H1 (cell line): ENCODE data around the gene CDON. TPM values are rescaled to one million over a fixed set of nuclear protein-coding genes. Genes with fewer than 3 reads are reported as not detected.

Source experiments
- CTCF ChIA-PET: fragments of 300-600 bp; sonication (Branson Sonifier 250); formaldehyde crosslinking; loops from one replicate; lab custom pipeline; 2021; ENCODE audit not compliant: partially characterized antibody; lab: Charles Lee
- POLR2A ChIA-PET: fragments of 300-600 bp; sonication (Branson Sonifier 250); formaldehyde crosslinking; loops from one replicate; lab custom pipeline; 2021; ENCODE audit warnings: inconsistent platforms; ENCODE audit not compliant: partially characterized antibody; lab: Charles Lee
- DNase-seq, 2 experiments: peaks; one replicate each; pipeline versions ENCODE4 v3.0.0 to v3.0.0-alpha.2; 2010 to 2022; ENCODE audit warnings: low spot score in 2 of 2, low read depth in 1 of 2, mixed read lengths in 1 of 2
- FAIRE-seq: peaks from 2 replicates; lab custom pipeline; 2011; peaks lifted over from hg19 to GRCh38; lab: Jason Lieb, UNC
- H2AFZ ChIP-seq: 2 replicates; pipeline ENCODE4 v1.8.1; 2012; ENCODE audit warnings: low read length, inconsistent platforms
- H2AK5ac ChIP-seq: 2 replicates; pipeline ENCODE4 v1.6.1; 2013; ENCODE audit warnings: low read depth, low read length
- H2BK120ac ChIP-seq: replicated peaks from 2 replicates; pipeline ENCODE3; 2013; ENCODE audit warnings: low read depth, low read length, inconsistent platforms
- H2BK12ac ChIP-seq: 2 replicates; pipeline ENCODE4 v1.6.1; 2013; ENCODE audit warnings: low read depth, low read length
- H2BK15ac ChIP-seq: 2 replicates; pipeline ENCODE4 v1.6.1; 2013; ENCODE audit warnings: low read length
- H2BK20ac ChIP-seq: 2 replicates; pipeline ENCODE4 v1.6.1; 2013; ENCODE audit warnings: low read length
- H2BK5ac ChIP-seq: 2 replicates; pipeline ENCODE4 v1.6.1; 2013; ENCODE audit warnings: low read depth, low read length
- H3K14ac ChIP-seq: 2 replicates; pipeline ENCODE4 v1.6.1; 2013; ENCODE audit warnings: inconsistent platforms; ENCODE audit not compliant: insufficient read length
- H3K18ac ChIP-seq: 2 replicates; pipeline ENCODE4 v1.6.1; 2013; ENCODE audit warnings: low read length; ENCODE audit errors: extremely low read depth
- H3K23ac ChIP-seq: 2 replicates; pipeline ENCODE4 v1.6.1; 2013; ENCODE audit warnings: inconsistent platforms; ENCODE audit not compliant: insufficient read length
- H3K23me2 ChIP-seq: 2 replicates; pipeline ENCODE4 v1.6.1; 2013; ENCODE audit warnings: low read depth, low read length
- H3K27ac ChIP-seq: 2 replicates; pipeline ENCODE4 v1.6.1; 2011; ENCODE audit warnings: low read depth, low read length, inconsistent platforms
- H3K27me3 ChIP-seq, 4 experiments: replicated peaks in 1 of 4; 1 replicate in 1 of 4; 2 replicates in 3 of 4; pipeline versions ENCODE4 v1.6.1 to v1.8.1; 2011 to 2013; ENCODE audit warnings: low read length in 3 of 4, mild to moderate bottlenecking in 3 of 4, inconsistent platforms in 2 of 4, mixed read lengths in 2 of 4, moderate library complexity in 1 of 4; ENCODE audit not compliant: control insufficient read depth in 3 of 4, insufficient read depth in 3 of 4; ENCODE audit errors: extremely low read depth in 1 of 4
- H3K36me3 ChIP-seq, 4 experiments: 2 replicates each; pipeline versions ENCODE4 v1.6.1 to v1.8.1; 2011 to 2013; ENCODE audit warnings: mild to moderate bottlenecking in 4 of 4, low read length in 3 of 4, moderate library complexity in 2 of 4, control low read depth in 1 of 4, inconsistent platforms in 1 of 4; ENCODE audit not compliant: insufficient read depth in 4 of 4, control insufficient read depth in 2 of 4
- H3K4ac ChIP-seq: replicated peaks from 2 replicates; pipeline ENCODE3; 2013; ENCODE audit warnings: low read length, low read depth, mixed read lengths, inconsistent platforms; ENCODE audit not compliant: insufficient read length
- H3K4me1 ChIP-seq, 4 experiments: replicated peaks in 1 of 4; 1 replicate in 1 of 4; 2 replicates in 3 of 4; pipeline versions ENCODE4 v1.6.1 to v1.8.1; 2011 to 2013; ENCODE audit warnings: low read length in 3 of 4, inconsistent platforms in 2 of 4, mixed read lengths in 1 of 4; ENCODE audit not compliant: insufficient read depth in 4 of 4, control insufficient read depth in 3 of 4
- H3K4me2 ChIP-seq, 2 experiments: 2 replicates each; pipeline versions ENCODE4 v1.6.1 to v1.8.1; 2011 to 2013; ENCODE audit warnings: low read depth in 2 of 2, low read length in 2 of 2, control low read depth in 1 of 2, inconsistent platforms in 1 of 2, mild to moderate bottlenecking in 1 of 2; ENCODE audit not compliant: insufficient read depth in 1 of 2
- H3K4me3 ChIP-seq, 4 experiments: fragments of 200-600, 300-600 bp in 1 of 4; sonication (generic), shearing (Covaris generic), sonication (Bioruptor Twin) in 1 of 4; 2 replicates each; pipeline versions ENCODE4 v1.5.1 to v1.8.1; 2011 to 2016; ENCODE audit warnings: low read length in 4 of 4, low read depth in 3 of 4, control low read depth in 2 of 4, inconsistent platforms in 2 of 4, mild to moderate bottlenecking in 2 of 4, mixed read lengths in 1 of 4, moderate library complexity in 1 of 4; ENCODE audit not compliant: insufficient read depth in 2 of 4; ENCODE audit errors: extremely low read depth in 1 of 4
- H3K56ac ChIP-seq: replicated peaks from 2 replicates; pipeline ENCODE3; 2013; ENCODE audit warnings: low read depth, mild to moderate bottlenecking, mixed read lengths, low read length, inconsistent platforms; ENCODE audit not compliant: insufficient read length
- H3K79me1 ChIP-seq: 2 replicates; pipeline ENCODE4 v1.6.1; 2013; ENCODE audit warnings: low read depth, low read length, control low read depth
- H3K79me2 ChIP-seq, 2 experiments: 2 replicates each; pipeline versions ENCODE4 v1.6.1 to v1.8.1; 2012 to 2013; ENCODE audit warnings: low read length in 2 of 2, mild to moderate bottlenecking in 2 of 2, inconsistent platforms in 1 of 2; ENCODE audit not compliant: insufficient read depth in 2 of 2, control insufficient read depth in 1 of 2
- H3K9ac ChIP-seq, 4 experiments: replicated peaks in 1 of 4; 1 replicate in 1 of 4; 2 replicates in 3 of 4; pipeline versions ENCODE4 v1.6.1 to v1.8.1; 2011 to 2013; ENCODE audit warnings: low read depth in 3 of 4, low read length in 3 of 4, control low read depth in 2 of 4, mild to moderate bottlenecking in 2 of 4, moderate library complexity in 2 of 4, inconsistent platforms in 1 of 4; ENCODE audit errors: extremely low read depth in 1 of 4
- H3K9me3 ChIP-seq, 2 experiments: 2 replicates each; pipeline versions ENCODE4 v1.6.1 to v1.8.1; 2012 to 2013; ENCODE audit warnings: mild to moderate bottlenecking in 2 of 2, moderate library complexity in 2 of 2, control low read depth in 1 of 2, inconsistent platforms in 1 of 2, low read depth in 1 of 2, low read length in 1 of 2, mixed read lengths in 1 of 2; ENCODE audit not compliant: insufficient read depth in 2 of 2
- H4K20me1 ChIP-seq, 2 experiments: replicated peaks in 1 of 2; 2 replicates each; pipeline versions ENCODE3 to v1.8.1; 2011 to 2013; ENCODE audit warnings: inconsistent platforms in 2 of 2, low read length in 2 of 2, mild to moderate bottlenecking in 1 of 2; ENCODE audit not compliant: insufficient read depth in 2 of 2, control insufficient read depth in 1 of 2
- H4K5ac ChIP-seq: 2 replicates; pipeline ENCODE4 v1.6.1; 2013; ENCODE audit warnings: low read length, low read depth, mixed read lengths, inconsistent platforms; ENCODE audit not compliant: insufficient read length
- H4K8ac ChIP-seq: 2 replicates; pipeline ENCODE4 v1.8.0; 2013; ENCODE audit warnings: mild to moderate bottlenecking, moderate library complexity, low read length, inconsistent platforms; ENCODE audit not compliant: insufficient read depth; ENCODE audit errors: extremely low read depth
- H4K91ac ChIP-seq: replicated peaks from 2 replicates; pipeline ENCODE3; 2013; ENCODE audit warnings: low read length, mixed read lengths, inconsistent platforms; ENCODE audit not compliant: insufficient read length
- RAD21 ChIP-seq, 2 experiments: IDR thresholded peaks in 1 of 2; conservative IDR thresholded peaks in 1 of 2; 2 replicates each; pipeline ENCODE4 v1.6.1; 2011; ENCODE audit warnings: low read depth in 2 of 2, low read length in 2 of 2, improper control_type of control experiment in 1 of 2, inconsistent platforms in 1 of 2, mild to moderate bottlenecking in 1 of 2, moderate library complexity in 1 of 2
- SUZ12 ChIP-seq: fragments of 200-600 bp; sonication (generic); IDR thresholded peaks from 2 replicates; pipeline ENCODE4 v1.6.1; 2012; ENCODE audit warnings: mild to moderate bottlenecking, inconsistent platforms, low read length, moderate library complexity, mixed read lengths
- WGBS, 2 experiments: shearing (Covaris generic) in 1 of 2; methylation state at CpG; one replicate each; pipeline versions ENCODE4 v1.1.6 to v1.1.7; 2013 to 2015; ENCODE audit warnings: low lambda C conversion rate in 2 of 2, mixed read lengths in 2 of 2, inconsistent platforms in 1 of 2, low coverage in 1 of 2, missing lambda C conversion rate in 1 of 2; ENCODE audit not compliant: insufficient replicate concordance in 2 of 2, insufficient coverage in 1 of 2, insufficient read length in 1 of 2; ENCODE audit errors: extremely low coverage in 1 of 2, missing lambda C conversion rate in 1 of 2; 5-methylcytosine and 5-hydroxymethylcytosine counted together
- polyA plus RNA-seq, 7 experiments: library from polyadenylated mRNA; depleted of rRNA in 3 of 7; stranded (reverse) in 5 of 7; unstranded in 2 of 7; fragments of >200 nt in 5 of 7; fragments of 200-250 nt in 2 of 7; gene quantifications; 1 replicate in 5 of 7; 2 replicates in 1 of 7; 4 replicates in 1 of 7; pipeline versions ENCODE4 v1.2.1 to v1.2.3, GENCODE V29; 2011 to 2013; ENCODE audit warnings: missing spikeins in 2 of 7, mixed read lengths in 2 of 7
- total RNA-seq: library from RNA; stranded (reverse); fragmentation: NEBNext Ultra II Directional; extraction: Animal tissue kit (Norgen Biotek cat#: 25700); gene quantifications from 2 replicates; pipeline ENCODE4 v1.2.1, GENCODE V29; 2021

The CDON gene
- total and polyA plus RNA-seq, 2 of the 8 experiments (the other 6 are each of a cell fraction or from before 2014, with no cell fraction given): 11.0 to 32.5 TPM

DNA sequence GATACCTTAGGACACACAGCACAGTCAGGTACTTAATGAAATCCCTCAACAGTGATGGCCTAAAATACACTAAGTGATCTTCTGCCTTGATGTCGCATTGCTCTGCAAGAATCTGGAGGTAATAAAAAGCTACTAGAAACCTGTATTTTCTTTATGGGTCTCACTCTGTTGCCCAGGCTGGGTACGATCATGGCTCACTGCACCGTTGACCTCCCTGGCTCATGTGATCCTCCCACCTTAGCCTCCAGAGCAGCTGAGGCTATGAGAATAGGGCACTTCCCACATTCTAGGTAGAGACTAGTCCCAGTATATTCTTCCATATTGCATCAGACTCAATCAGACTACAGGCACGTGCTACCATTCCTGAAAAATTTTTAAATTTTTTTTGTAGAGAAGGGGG lies 95.2 kb downstream of the CDON start:
- WGBS, 2 experiments: 96% methylated on average over 4 of the region's 4 CpGs; no CpG with 5 or more reads in 1 of the 2 experiments
- Histone ChIP-seq H4K91ac (no peak overlapping the region), H3K4ac (no peak overlapping the region), H2BK12ac (no peak overlapping the region), H3K9ac (no peak overlapping the region), H3K27ac (no peak overlapping the region), H3K79me2 (no peaks in the 10 kb centered on the region), H3K27me3 (no peaks in the 10 kb centered on the region), H3K9me3 (0 out of 4 replicates have a peak, but pooled peaks cover 0 to 3% of the 10 kb centered on the region in 2 experiments), H2AK5ac (no peak overlapping the region), H2AFZ (no peak overlapping the region), H2BK5ac (no peak overlapping the region), H3K56ac (no peak overlapping the region), H3K4me1 (no peaks in the 10 kb centered on the region), H3K4me3 (no peak overlapping the region), H4K8ac (no peak overlapping the region), H3K14ac (no peak overlapping the region), H2BK20ac (no peak overlapping the region), H4K20me1 (no peaks in the 10 kb centered on the region), H3K79me1 (no peaks in the 10 kb centered on the region), H3K4me2 (no peak overlapping the region), H2BK120ac (no peak overlapping the region), H3K36me3 (peaks cover 0 to 9% (median 0%) of the 10 kb centered on the region in 4 experiments; a peak in 3 of 8 replicates), H3K23ac (no peak overlapping the region), H2BK15ac (no peak overlapping the region), H3K18ac (no peak overlapping the region), H4K5ac (no peak overlapping the region), H3K23me2 (no peaks in the 10 kb centered on the region)
- ChIA-PET POLR2A (no interaction called here), CTCF (interaction anchor here (1.0 to 1.2 kb wide), 2 partner anchors 11 to 25 kb away, joined by 3 to 4 read pairs; no protein-coding TSS in a partner anchor)
- no peak for FAIRE-seq
- DNase-seq: no peak
- TF ChIP-seq SUZ12 (no peak), RAD21 (IDR thresholded peaks at IDR 0.05 in 1 of 2, conservative IDR thresholded peaks at IDR 0.05 in 1 of 2; ENCODE audit: low read depth in 2 of 2, low read length in 2 of 2) (no peak)
